OCI-LY3 (cell line): Measurements from ENCODE around the gene SLMAP.

Experiments used
- H2AFZ ChIP-seq: fragments of 200-600, 300-600 bp; shearing (Covaris generic); 2 replicates; pipeline ENCODE4 v1.6.0; 2014; ENCODE audit warnings: antibody characterized with exemption, low read depth, low read length
- H3K27ac ChIP-seq: fragments of 200-600, 300-600 bp; sonication (generic); 2 replicates; pipeline ENCODE4 v1.5.1; 2014; ENCODE audit warnings: mild to moderate bottlenecking, low read length, moderate library complexity, mixed read lengths
- H3K27me3 ChIP-seq: fragments of 200-600, 300-600 bp; sonication (generic); 2 replicates; pipeline ENCODE4 v1.6.1; 2014; ENCODE audit warnings: low read depth, low read length, mixed read lengths
- H3K36me3 ChIP-seq: fragments of 200-600, 300-600 bp; sonication (generic); replicated peaks from 2 replicates; pipeline ENCODE3; 2014; ENCODE audit warnings: low read depth, low read length, mixed read lengths
- H3K4me1 ChIP-seq: fragments of 300-600, 200-600 bp; sonication (generic); 2 replicates; pipeline ENCODE4 v1.6.1; 2014; ENCODE audit warnings: low read length, mixed read lengths
- H3K4me2 ChIP-seq: fragments of 200-600, 300-600 bp; sonication (generic); 2 replicates; pipeline ENCODE4 v1.6.1; 2014; ENCODE audit warnings: low read length, mixed read lengths
- H3K4me3 ChIP-seq: fragments of 300-600, 200-600 bp; sonication (generic); 2 replicates; pipeline ENCODE4 v1.5.1; 2014; ENCODE audit warnings: antibody characterized with exemption, mild to moderate bottlenecking, low read length, moderate library complexity
- H3K79me2 ChIP-seq: fragments of 300-600, 200-600 bp; shearing (Covaris generic); 2 replicates; pipeline ENCODE4 v1.6.1; 2014; ENCODE audit warnings: mild to moderate bottlenecking, low read length, mixed read lengths
- H3K9ac ChIP-seq: fragments of 300-600, 200-600 bp; shearing (Covaris generic); 2 replicates; pipeline ENCODE4 v1.6.0; 2014; ENCODE audit warnings: mild to moderate bottlenecking, low read length, moderate library complexity
- H3K9me3 ChIP-seq: fragments of 200-600, 300-600 bp; shearing (Covaris generic); 2 replicates; pipeline ENCODE4 v1.6.1; 2014; ENCODE audit warnings: low read length, mixed read lengths; ENCODE audit not compliant: insufficient read depth
- H4K20me1 ChIP-seq: fragments of 200-600, 300-600 bp; sonication (generic); 2 replicates; pipeline ENCODE4 v1.6.1; 2016; ENCODE audit warnings: low read length, mixed read lengths; ENCODE audit not compliant: insufficient read depth
- EZH2phosphoT487 ChIP-seq: fragments of 200-600 bp; shearing (Covaris generic); IDR thresholded peaks from 2 replicates; pipeline ENCODE4 v1.6.1; 2018; ENCODE audit warnings: antibody characterized with exemption, mixed run types, low read depth
- TF ChIP-seq, protein P1 (sequence below): fragments of 200-600, 300-600 bp; sonication (generic); IDR thresholded peaks from 2 replicates; pipeline ENCODE4 v1.5.1; 2014; ENCODE audit warnings: antibody characterized with exemption, low read length, low read depth

SLMAP gene

DNA sequence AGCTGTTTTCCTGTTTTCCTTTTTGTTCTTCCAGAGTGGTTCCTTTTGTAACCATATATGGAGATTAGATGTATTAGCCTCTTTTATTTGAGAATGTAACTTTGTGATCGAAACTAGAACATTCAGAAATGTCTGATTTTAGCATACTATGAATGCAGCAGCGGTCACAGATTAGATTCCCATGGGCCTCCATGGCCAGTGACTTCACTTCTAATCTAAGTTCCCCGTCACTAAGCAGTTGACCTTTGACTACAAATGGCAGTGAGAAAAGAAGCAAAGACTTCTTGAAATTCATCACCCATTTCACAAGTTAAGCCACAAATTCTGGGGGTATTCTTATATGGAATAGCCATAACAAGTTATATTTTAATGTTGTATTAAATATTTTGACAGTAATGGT, 137.6 kb downstream of the SLMAP start:
- Histone ChIP-seq H3K9me3 (no peaks in the 10 kb centered on the region), H3K4me1 (no peaks in the 10 kb centered on the region), H3K27me3 (no peaks in the 10 kb centered on the region), H3K4me3 (no peak overlapping the region), H3K36me3 (peaks cover 4% of the 10 kb centered on the region), H3K27ac (no peak overlapping the region), H4K20me1 (no peaks in the 10 kb centered on the region), H2AFZ (no peak overlapping the region), H3K4me2 (no peak overlapping the region), H3K9ac (no peak overlapping the region), H3K79me2 (no peaks in the 10 kb centered on the region)
- TF ChIP-seq, protein P1, sequence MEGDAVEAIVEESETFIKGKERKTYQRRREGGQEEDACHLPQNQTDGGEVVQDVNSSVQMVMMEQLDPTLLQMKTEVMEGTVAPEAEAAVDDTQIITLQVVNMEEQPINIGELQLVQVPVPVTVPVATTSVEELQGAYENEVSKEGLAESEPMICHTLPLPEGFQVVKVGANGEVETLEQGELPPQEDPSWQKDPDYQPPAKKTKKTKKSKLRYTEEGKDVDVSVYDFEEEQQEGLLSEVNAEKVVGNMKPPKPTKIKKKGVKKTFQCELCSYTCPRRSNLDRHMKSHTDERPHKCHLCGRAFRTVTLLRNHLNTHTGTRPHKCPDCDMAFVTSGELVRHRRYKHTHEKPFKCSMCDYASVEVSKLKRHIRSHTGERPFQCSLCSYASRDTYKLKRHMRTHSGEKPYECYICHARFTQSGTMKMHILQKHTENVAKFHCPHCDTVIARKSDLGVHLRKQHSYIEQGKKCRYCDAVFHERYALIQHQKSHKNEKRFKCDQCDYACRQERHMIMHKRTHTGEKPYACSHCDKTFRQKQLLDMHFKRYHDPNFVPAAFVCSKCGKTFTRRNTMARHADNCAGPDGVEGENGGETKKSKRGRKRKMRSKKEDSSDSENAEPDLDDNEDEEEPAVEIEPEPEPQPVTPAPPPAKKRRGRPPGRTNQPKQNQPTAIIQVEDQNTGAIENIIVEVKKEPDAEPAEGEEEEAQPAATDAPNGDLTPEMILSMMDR, result no peak
- TF ChIP-seq EZH2phosphoT487, result no peak

DNA sequence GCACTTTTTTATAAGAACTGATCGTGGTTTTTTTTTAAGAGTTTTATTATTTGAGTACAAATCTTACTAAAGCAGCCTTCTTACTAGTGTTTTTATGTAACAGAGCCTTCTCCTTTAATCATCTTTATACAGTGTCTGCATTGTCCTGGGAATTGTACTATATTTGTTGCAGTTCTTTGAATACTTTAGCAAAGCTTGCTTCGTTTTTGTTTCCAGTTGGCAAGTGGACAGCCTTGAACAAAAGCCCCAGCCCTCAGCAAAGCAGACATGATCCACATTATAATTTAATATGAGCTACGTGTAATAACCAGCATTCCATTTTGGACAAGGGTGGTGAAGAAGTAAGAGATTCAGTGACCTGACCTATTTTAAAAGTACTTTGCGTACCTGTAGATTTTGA, 139.9 kb downstream of the SLMAP start:
- TF ChIP-seq, protein P1, result no peak
- TF ChIP-seq EZH2phosphoT487, result no peak
- Histone ChIP-seq H3K9me3 (no peaks in the 10 kb centered on the region), H3K4me2 (no peak overlapping the region), H3K36me3 (peaks cover 4% of the 10 kb centered on the region), H3K27ac (no peak overlapping the region), H3K9ac (no peak overlapping the region), H3K27me3 (no peaks in the 10 kb centered on the region), H2AFZ (no peak overlapping the region), H3K79me2 (no peaks in the 10 kb centered on the region), H3K4me1 (no peaks in the 10 kb centered on the region), H3K4me3 (no peak overlapping the region), H4K20me1 (no peaks in the 10 kb centered on the region)

DNA sequence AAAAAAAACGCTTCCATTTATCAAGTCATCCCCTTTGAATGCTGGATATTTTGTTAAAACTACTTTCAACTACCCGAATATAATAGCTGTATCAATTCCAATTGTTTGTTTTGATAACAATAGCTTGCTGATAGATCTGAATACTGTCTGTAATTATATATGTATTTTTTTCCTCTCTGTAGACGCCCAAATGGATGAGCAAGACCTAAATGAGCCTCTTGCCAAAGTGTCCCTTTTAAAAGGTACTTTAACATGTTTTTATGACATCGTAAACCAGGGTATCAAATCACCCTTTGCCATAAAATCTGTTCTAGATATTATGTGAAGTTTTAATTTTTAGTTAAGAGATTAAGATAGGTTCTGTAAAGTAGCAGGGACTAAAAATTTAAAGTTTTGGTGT, 140.6 kb downstream of the SLMAP start:
- no peaks in the 10 kb centered on the region for H4K20me1 ChIP-seq
- no peak overlapping the region for H3K4me3 ChIP-seq
- no peaks in the 10 kb centered on the region for H3K79me2 ChIP-seq
- no peaks in the 10 kb centered on the region for H3K4me1 ChIP-seq
- peaks cover 4% of the 10 kb centered on the region for H3K36me3 ChIP-seq
- H3K9me3 ChIP-seq, result no peaks in the 10 kb centered on the region
- no peak overlapping the region for H2AFZ ChIP-seq
- TF ChIP-seq, protein P1, result no peak
- TF ChIP-seq EZH2phosphoT487, result no peak
- no peak overlapping the region for H3K4me2 ChIP-seq
- H3K9ac ChIP-seq, result no peak overlapping the region
- no peak overlapping the region for H3K27ac ChIP-seq
- no peaks in the 10 kb centered on the region for H3K27me3 ChIP-seq

GRCh38 chr3:57900786-57901185, 144.7 kb downstream of the SLMAP start:
- Histone ChIP-seq H3K4me1 (no peaks in the 10 kb centered on the region), H3K27ac (no peak overlapping the region), H3K27me3 (no peaks in the 10 kb centered on the region), H2AFZ (no peak overlapping the region), H4K20me1 (no peaks in the 10 kb centered on the region), H3K4me3 (no peak overlapping the region), H3K9ac (no peak overlapping the region), H3K4me2 (no peak overlapping the region), H3K9me3 (no peaks in the 10 kb centered on the region), H3K79me2 (no peaks in the 10 kb centered on the region), H3K36me3 (peaks cover 4% of the 10 kb centered on the region)
- no peak for TF ChIP-seq EZH2phosphoT487
- TF ChIP-seq, protein P1, result no peak
